Amygdala (tissue), 56 donors: ENCODE results near the gene XYLT1.
"Not testable (repeated sequence)": the region's sequence is repeated elsewhere in the genome, so short reads cannot be mapped to it uniquely, and the experiment has no call there.

Source experiments
- DNase-seq, 56 donors: peaks; one replicate each; lab custom pipeline; 2025; lab: John Stamatoyannopoulos, UW

XYLT1 gene

GRCh38 chr16:17470908-17471718 is at the start of gene XYLT1:
Gene XYLT1, minus strand, starts transcription at chr16:17470960. Its CDS starts 164 bp downstream, at chr16:17470796.
- DNase-seq = peak in 21 of 56 donors; percentile 16 to 69 (median 40)

GRCh38 chr16:17520111-17520510 is 49.4 kb upstream of the XYLT1 start:
- DNase-seq = no peak

GRCh38 chr16:17519101-17519955 is 48.6 kb upstream of the XYLT1 start:
- DNase-seq = no peak

- no peak for DNase-seq
These were observed 47.7 kb upstream of the XYLT1 start for GRCh38 chr16:17518441-17518840.

- DNase-seq = no peak
These were observed 44.9 kb upstream of the XYLT1 start for GRCh38 chr16:17515421-17516210.

- no peak for DNase-seq
These were observed 42.0 kb upstream of the XYLT1 start for GRCh38 chr16:17512636-17513220.

- no peak for DNase-seq
These were observed 40.6 kb upstream of the XYLT1 start for GRCh38 chr16:17511340-17511739.

GRCh38 chr16:17510567-17510966 is 39.8 kb upstream of the XYLT1 start:
- DNase-seq = no peak

GRCh38 chr16:17509194-17509593 is 38.4 kb upstream of the XYLT1 start:
- DNase-seq = no peak

- DNase-seq = no peak
These were observed 37.5 kb upstream of the XYLT1 start for GRCh38 chr16:17508303-17508702.

GRCh38 chr16:17507516-17507915 is 36.8 kb upstream of the XYLT1 start:
- not testable (repeated sequence) for DNase-seq

- DNase-seq = not testable (repeated sequence)
These were observed 35.1 kb upstream of the XYLT1 start for GRCh38 chr16:17505828-17506227.

GRCh38 chr16:17504050-17504449 is 33.3 kb upstream of the XYLT1 start:
- no peak for DNase-seq

- DNase-seq = no peak
These were observed 32.6 kb upstream of the XYLT1 start for GRCh38 chr16:17503331-17503730.

GRCh38 chr16:17501321-17501720 is 30.6 kb upstream of the XYLT1 start:
- DNase-seq = no peak

- DNase-seq = no peak
These were observed 28.6 kb upstream of the XYLT1 start for GRCh38 chr16:17499223-17499902.

GRCh38 chr16:17497648-17498047 is 26.9 kb upstream of the XYLT1 start:
- DNase-seq = no peak

- no peak for DNase-seq
These were observed 26.1 kb upstream of the XYLT1 start for GRCh38 chr16:17496891-17497290.

GRCh38 chr16:17493012-17493411 is 22.3 kb upstream of the XYLT1 start:
- no peak for DNase-seq

- DNase-seq = no peak
These were observed 20.4 kb upstream of the XYLT1 start for GRCh38 chr16:17491140-17491662.
